LNCAP (cell line): Measurements from ENCODE around the gene ADORA2A.

ENCODE experiments used
- CTCF ChIP-seq: fragments of 450-650 bp; IDR thresholded peaks from 2 replicates; pipeline ENCODE4 v1.5.1; 2017; ENCODE audit warnings: mild to moderate bottlenecking

The ADORA2A gene

GRCh38 chr22:24482998-24483397 lies 55.6 kb downstream of the ADORA2A start:
- TF ChIP-seq CTCF = no peak

- no peak for TF ChIP-seq CTCF
Observed at GRCh38 chr22:24483976-24484545, 56.7 kb downstream of the ADORA2A start.

- no peak for TF ChIP-seq CTCF
Observed at GRCh38 chr22:24485170-24485569, 57.8 kb downstream of the ADORA2A start.

GRCh38 chr22:24485608-24486007 lies 58.2 kb downstream of the ADORA2A start:
- TF ChIP-seq CTCF = no peak

GRCh38 chr22:24486501-24486921 lies 59.1 kb downstream of the ADORA2A start:
- no peak for TF ChIP-seq CTCF

GRCh38 chr22:24489011-24489410 lies 61.6 kb downstream of the ADORA2A start:
- TF ChIP-seq CTCF = no peak
